BLaER1 treated with 17β-estradiol and CSF1 and Interleukin-3, amounts not matched to agents 10 nM and 100 nM (cell line): Measurements from ENCODE around the gene MYBPC1.

Source experiments
- H3K27ac ChIP-seq, 11 experiments: shearing (Covaris generic); formaldehyde crosslinking; 2 replicates each; pipeline ENCODE4 v1.8.1; 2022
- H3K27me3 ChIP-seq, 11 experiments: shearing (Covaris generic); formaldehyde crosslinking; 2 replicates each; pipeline ENCODE4 v1.8.1; 2022
- H3K36me3 ChIP-seq, 11 experiments: shearing (Covaris generic); formaldehyde crosslinking; 2 replicates each; pipeline ENCODE4 v1.8.1; 2022
- H3K4me1 ChIP-seq, 10 experiments: shearing (Covaris generic); formaldehyde crosslinking; 2 replicates each; pipeline ENCODE4 v1.8.1; 2022
- H3K4me2 ChIP-seq, 11 experiments: shearing (Covaris generic); formaldehyde crosslinking; 2 replicates each; pipeline ENCODE4 v1.8.1; 2022
- H3K4me3 ChIP-seq, 10 experiments: shearing (Covaris generic); formaldehyde crosslinking; 2 replicates each; pipeline ENCODE4 v1.8.1; 2022
- H3K9ac ChIP-seq, 11 experiments: shearing (Covaris generic); formaldehyde crosslinking; 2 replicates each; pipeline ENCODE4 v1.8.1; 2022
- H3K9me3 ChIP-seq, 11 experiments: shearing (Covaris generic); formaldehyde crosslinking; replicated peaks in 1 of 11; 2 replicates each; pipeline ENCODE4 v1.8.1; 2022
- H4K20me1 ChIP-seq, 11 experiments: shearing (Covaris generic); formaldehyde crosslinking; 2 replicates each; pipeline ENCODE4 v1.8.1; 2022
- Cebpa-rat ChIP-seq, 11 experiments: shearing (Covaris generic); IDR thresholded peaks; 2 replicates each; pipeline ENCODE4 v1.8.1; 2022

Gene MYBPC1

GRCh38 chr12:101706403-101706802 is 111.6 kb downstream of the MYBPC1 start:
- Histone ChIP-seq H3K27ac (no peak overlapping the region), H3K4me2 (no peak overlapping the region), H3K27me3 (no peaks in the 10 kb centered on the region), H3K36me3 (peaks cover 0 to 4% (median 0%) of the 10 kb centered on the region in 11 experiments; a peak in 1 of 22 replicates), H3K4me3 (no peak overlapping the region), H4K20me1 (peaks cover 0 to 34% (median 7%) of the 10 kb centered on the region in 11 experiments; a peak in 8 of 22 replicates), H3K4me1 (peaks cover 10 to 24% (median 16%) of the 10 kb centered on the region in 10 experiments; a peak in 19 of 20 replicates), H3K9me3 (no peaks in the 10 kb centered on the region), H3K9ac (no peak overlapping the region)
- no peak for TF ChIP-seq Cebpa-rat (IDR thresholded peaks at IDR 0.05)

GRCh38 chr12:101707131-101707782 is 112.5 kb downstream of the MYBPC1 start:
- Histone ChIP-seq H3K9ac (no peak overlapping the region), H3K36me3 (peaks cover 0 to 4% (median 0%) of the 10 kb centered on the region in 11 experiments; a peak in 1 of 22 replicates), H4K20me1 (peaks cover 0 to 26% (median 0%) of the 10 kb centered on the region in 11 experiments; a peak in 5 of 22 replicates), H3K4me2 (no peak overlapping the region), H3K4me3 (no peak overlapping the region), H3K9me3 (no peaks in the 10 kb centered on the region), H3K4me1 (peaks cover 10 to 24% (median 16%) of the 10 kb centered on the region in 10 experiments; a peak in 19 of 20 replicates), H3K27me3 (no peaks in the 10 kb centered on the region), H3K27ac (no peak overlapping the region)
- no peak for TF ChIP-seq Cebpa-rat (IDR thresholded peaks at IDR 0.05)

DNA sequence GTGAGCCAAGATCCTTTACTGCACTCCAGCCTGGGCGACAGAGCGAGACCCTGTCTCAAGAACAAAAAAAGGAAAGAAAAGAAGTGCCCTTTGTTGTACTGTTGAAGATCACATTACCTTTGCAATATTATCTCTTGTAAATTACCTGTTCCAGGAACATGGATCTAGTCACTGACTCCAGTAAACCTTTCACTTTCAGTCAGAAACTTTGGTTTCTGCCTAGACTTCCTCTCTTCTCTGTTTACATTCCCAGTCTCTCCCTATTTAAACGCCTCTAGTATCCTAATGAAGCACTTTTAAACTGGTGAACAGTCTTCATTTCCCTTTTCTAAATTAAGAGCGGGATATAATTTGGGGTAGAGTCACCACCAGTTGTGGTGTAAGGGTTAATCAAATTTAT is 115.5 kb downstream of the MYBPC1 start:
- Histone ChIP-seq H3K27ac (no peak overlapping the region), H3K27me3 (no peaks in the 10 kb centered on the region), H3K4me3 (no peak overlapping the region), H3K36me3 (no peaks in the 10 kb centered on the region), H3K9ac (no peak overlapping the region), H3K9me3 (no peaks in the 10 kb centered on the region), H3K4me1 (peaks cover 0 to 34% (median 17%) of the 10 kb centered on the region in 10 experiments; a peak in 11 of 20 replicates), H3K4me2 (peak overlapping the region in 3 of 11 experiments; percentile 26 to 43 (median 37); a peak in 3 of 22 replicates), H4K20me1 (peaks cover 0 to 22% (median 0%) of the 10 kb centered on the region in 11 experiments; a peak in 6 of 22 replicates)
- no peak for TF ChIP-seq Cebpa-rat (IDR thresholded peaks at IDR 0.05)

DNA sequence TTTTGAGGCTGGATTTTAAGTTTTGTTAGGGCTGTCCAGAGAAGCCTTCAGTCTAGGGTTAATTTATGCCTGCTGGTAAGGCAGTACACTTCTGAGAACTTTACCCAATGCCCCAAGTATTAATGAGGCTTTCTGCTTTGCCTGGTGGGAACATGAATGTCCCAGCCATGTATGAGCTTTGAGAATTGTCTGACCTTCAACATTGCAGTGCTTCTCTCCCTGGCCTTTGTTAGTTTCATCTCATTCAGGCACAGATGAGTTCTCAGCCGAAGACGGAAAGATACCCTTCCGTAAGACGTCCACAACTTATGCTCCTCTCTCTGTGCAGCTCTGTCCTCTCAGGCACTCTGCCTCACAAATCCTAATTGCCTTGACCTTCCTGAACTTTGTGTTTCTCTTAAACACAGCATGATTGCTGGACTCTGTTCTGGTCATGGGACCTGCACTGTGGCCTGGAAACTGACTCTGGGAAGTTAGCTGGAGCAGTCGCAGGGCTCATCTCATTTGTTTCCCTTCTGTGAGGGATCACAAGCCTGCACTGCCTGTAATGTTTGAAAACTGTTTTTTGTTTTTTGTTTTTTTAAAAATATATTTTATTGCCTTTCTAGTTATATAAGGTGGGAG is 118.4 kb downstream of the MYBPC1 start:
- peak overlapping the region in 1 of 11 experiments; percentile 57; a peak in 2 of 22 replicates for H3K4me2 ChIP-seq
- peaks cover 0 to 41% (median 19%) of the 10 kb centered on the region in 10 experiments; a peak in 11 of 20 replicates for H3K4me1 ChIP-seq
- H3K9ac ChIP-seq = 0 out of 22 replicates have a peak overlapping the region, but pooled peaks of 1 of the 11 experiments have one; percentile 34
- no peak overlapping the region for H3K4me3 ChIP-seq
- no peak overlapping the region for H3K27ac ChIP-seq
- peaks cover 0 to 12% (median 3%) of the 10 kb centered on the region in 11 experiments; a peak in 8 of 22 replicates for H3K36me3 ChIP-seq
- H4K20me1 ChIP-seq = peaks cover 0 to 28% (median 0%) of the 10 kb centered on the region in 11 experiments; a peak in 5 of 22 replicates
- no peak for TF ChIP-seq Cebpa-rat (IDR thresholded peaks at IDR 0.05)
- H3K9me3 ChIP-seq = no peaks in the 10 kb centered on the region
- no peaks in the 10 kb centered on the region for H3K27me3 ChIP-seq

DNA sequence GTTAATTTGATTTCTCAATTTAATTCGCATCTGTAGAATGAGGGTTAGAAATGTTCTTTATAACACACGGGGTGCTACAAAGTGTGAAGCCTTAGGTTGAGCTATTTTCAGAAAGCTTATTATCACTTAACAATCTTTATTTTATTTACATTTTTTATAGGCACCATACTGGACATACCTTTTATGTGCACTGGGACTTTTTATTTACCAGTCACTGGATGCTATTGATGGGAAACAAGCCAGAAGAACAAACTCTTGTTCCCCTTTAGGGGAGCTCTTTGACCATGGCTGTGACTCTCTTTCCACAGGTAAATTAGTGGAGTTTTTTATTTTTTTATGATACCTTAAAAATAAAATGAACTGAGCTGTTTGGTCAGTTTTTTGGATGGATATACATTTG is 119.2 kb downstream of the MYBPC1 start:
- H3K4me2 ChIP-seq = no peak overlapping the region
- H3K36me3 ChIP-seq = peaks cover 0 to 20% (median 6%) of the 10 kb centered on the region in 11 experiments; a peak in 8 of 22 replicates
- H3K27ac ChIP-seq = no peak overlapping the region
- H3K4me1 ChIP-seq = peaks cover 0 to 41% (median 19%) of the 10 kb centered on the region in 10 experiments; a peak in 11 of 20 replicates
- H3K27me3 ChIP-seq = no peaks in the 10 kb centered on the region
- no peak overlapping the region for H3K4me3 ChIP-seq
- peaks cover 0 to 28% (median 0%) of the 10 kb centered on the region in 11 experiments; a peak in 5 of 22 replicates for H4K20me1 ChIP-seq
- H3K9ac ChIP-seq = no peak overlapping the region
- no peak for TF ChIP-seq Cebpa-rat (IDR thresholded peaks at IDR 0.05)
- no peaks in the 10 kb centered on the region for H3K9me3 ChIP-seq

DNA sequence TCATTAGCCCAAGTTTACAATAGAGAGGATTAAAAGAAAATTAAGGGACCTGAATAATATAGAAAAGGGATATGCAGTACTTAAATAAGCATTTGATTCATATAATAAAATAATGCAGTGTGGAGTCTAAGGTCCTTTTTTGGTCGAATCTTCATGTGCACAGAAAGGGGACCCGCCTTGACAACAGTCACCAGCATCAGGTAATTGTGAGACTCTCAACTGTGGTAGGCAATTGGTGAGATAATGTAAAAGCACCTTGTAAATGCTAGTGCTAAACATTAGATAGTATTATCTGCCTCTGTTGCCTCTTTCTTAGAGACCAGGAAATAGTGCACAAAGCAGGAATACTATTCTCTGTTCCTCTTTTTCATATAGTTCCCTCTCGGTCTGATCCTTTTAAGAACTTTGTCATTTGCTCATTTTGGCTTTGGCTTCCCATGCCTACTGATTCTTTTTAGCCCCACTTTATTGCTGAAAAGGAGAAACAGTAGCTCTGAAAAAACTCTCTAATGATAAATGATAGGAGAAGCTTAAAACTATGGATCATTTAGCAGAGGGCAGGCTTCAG is 120.2 kb downstream of the MYBPC1 start:
- no peak overlapping the region for H3K27ac ChIP-seq
- H3K4me1 ChIP-seq = peaks cover 0 to 32% (median 11%) of the 10 kb centered on the region in 10 experiments; a peak in 10 of 20 replicates
- H3K9me3 ChIP-seq = no peaks in the 10 kb centered on the region
- peaks cover 0 to 30% (median 6%) of the 10 kb centered on the region in 11 experiments; a peak in 8 of 22 replicates for H3K36me3 ChIP-seq
- TF ChIP-seq Cebpa-rat (IDR thresholded peaks at IDR 0.05) = no peak
- peak overlapping the region in 6 of 11 experiments; percentile 34 to 53 (median 46); a peak in 10 of 22 replicates for H3K4me2 ChIP-seq
- H3K9ac ChIP-seq = no peak overlapping the region
- H3K4me3 ChIP-seq = no peak overlapping the region
- peaks cover 0 to 24% (median 0%) of the 10 kb centered on the region in 11 experiments; a peak in 5 of 22 replicates for H4K20me1 ChIP-seq
- H3K27me3 ChIP-seq = no peaks in the 10 kb centered on the region

- H3K4me2 ChIP-seq = no peak overlapping the region
- no peaks in the 10 kb centered on the region for H3K27me3 ChIP-seq
- H3K4me3 ChIP-seq = no peak overlapping the region
- H3K27ac ChIP-seq = no peak overlapping the region
- H3K9ac ChIP-seq = no peak overlapping the region
- no peaks in the 10 kb centered on the region for H3K9me3 ChIP-seq
- H3K4me1 ChIP-seq = peaks cover 0 to 15% (median 8%) of the 10 kb centered on the region in 10 experiments; a peak in 10 of 20 replicates
- H3K36me3 ChIP-seq = peaks cover 15 to 55% (median 23%) of the 10 kb centered on the region in 11 experiments; a peak in 20 of 22 replicates
- H4K20me1 ChIP-seq = peaks cover 0 to 11% (median 0%) of the 10 kb centered on the region in 11 experiments; a peak in 1 of 22 replicates
- TF ChIP-seq Cebpa-rat (IDR thresholded peaks at IDR 0.05) = no peak
These were observed 124.8 kb downstream of the MYBPC1 start for GRCh38 chr12:101719566-101719965.

- Histone ChIP-seq H4K20me1 (peaks cover 0 to 8% (median 0%) of the 10 kb centered on the region in 11 experiments; a peak in 1 of 22 replicates), H3K4me3 (no peak overlapping the region), H3K9ac (no peak overlapping the region), H3K36me3 (peaks cover 17 to 59% (median 26%) of the 10 kb centered on the region in 11 experiments; a peak in 21 of 22 replicates), H3K27ac (no peak overlapping the region), H3K9me3 (no peaks in the 10 kb centered on the region), H3K4me2 (no peak overlapping the region), H3K4me1 (peaks cover 0 to 9% (median 3%) of the 10 kb centered on the region in 10 experiments; a peak in 10 of 20 replicates), H3K27me3 (no peaks in the 10 kb centered on the region)
- no peak for TF ChIP-seq Cebpa-rat (IDR thresholded peaks at IDR 0.05)
These were observed 125.3 kb downstream of the MYBPC1 start for GRCh38 chr12:101720118-101720517.
